Chondrocyte (in vitro differentiated cells): ENCODE data around the gene HPCA. TPM values are rescaled to one million over a fixed set of nuclear protein-coding genes. Genes with fewer than 3 reads are reported as not detected.

ENCODE experiments used
- DNase-seq: peaks from one replicate; pipeline ENCODE4 v3.0.0; 2021; ENCODE audit warnings: mixed read lengths, low spot score
- H3K27ac Mint-ChIP-seq: one replicate; pipeline ENCODE4 v1.8.0; 2021; ENCODE audit warnings: mild to moderate bottlenecking, moderate library complexity, mixed read lengths; ENCODE audit not compliant: unreplicated experiment
- H3K27me3 Mint-ChIP-seq: 2 replicates; pipeline ENCODE4 v1.8.0; 2021; ENCODE audit warnings: low read depth, mixed read lengths
- H3K36me3 Mint-ChIP-seq: 2 replicates; pipeline ENCODE4 v1.8.0; 2021; ENCODE audit warnings: low read depth, mixed read lengths
- H3K4me1 Mint-ChIP-seq: 2 replicates; pipeline ENCODE4 v1.8.0; 2021; ENCODE audit warnings: low read depth, mild to moderate bottlenecking, mixed read lengths
- H3K4me3 Mint-ChIP-seq: one replicate; pipeline ENCODE4 v1.8.0; 2021; ENCODE audit warnings: mild to moderate bottlenecking, moderate library complexity, mixed read lengths; ENCODE audit not compliant: unreplicated experiment
- H3K9me3 Mint-ChIP-seq: 2 replicates; pipeline ENCODE4 v1.8.0; 2021; ENCODE audit warnings: low read depth, mixed read lengths
- CTCF ChIP-seq: fragments of 200-600 bp; sonication (generic); IDR thresholded peaks from 2 replicates; pipeline ENCODE4 v1.5.0; 2021; ENCODE audit warnings: antibody characterized with exemption, mild to moderate bottlenecking, moderate library complexity
- total RNA-seq: library from RNA; stranded (reverse); gene quantifications from 3 replicates; pipeline ENCODE4 v1.2.1, GENCODE V29; 2021

HPCA gene
- total RNA-seq, 1 donor from 2014 or later, result not detected

DNA sequence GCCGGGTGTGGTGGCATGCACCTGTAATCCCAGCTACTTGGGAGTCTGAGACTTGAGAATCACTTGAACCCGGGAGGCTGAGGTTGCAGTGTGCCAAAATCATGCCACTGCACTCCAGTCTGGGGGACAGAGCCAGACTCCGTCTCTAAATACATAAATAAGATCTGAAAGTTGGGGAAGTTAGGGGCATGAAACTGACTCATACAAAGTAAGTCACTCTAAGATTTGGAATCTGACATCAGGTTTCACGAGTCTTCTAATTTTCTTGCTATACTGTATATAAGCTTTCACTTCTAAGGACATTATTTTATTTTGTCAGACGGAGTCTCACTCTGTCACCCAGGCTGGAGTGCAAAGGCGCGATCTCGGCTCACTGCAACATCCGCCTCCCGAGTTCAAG, 48.2 kb downstream of the HPCA start:
- H3K4me1 Mint-ChIP-seq, result peaks cover 12% of the 10 kb centered on the region
- H3K27ac Mint-ChIP-seq, result no peak overlapping the region
- no peak overlapping the region for H3K4me3 Mint-ChIP-seq
- no peak for TF ChIP-seq CTCF
- H3K27me3 Mint-ChIP-seq, result no peaks in the 10 kb centered on the region
- no peaks in the 10 kb centered on the region for H3K9me3 Mint-ChIP-seq
- DNase-seq, result no peak
- H3K36me3 Mint-ChIP-seq, result peaks cover 15% of the 10 kb centered on the region

GRCh38 chr1:32937061-32937460, 50.8 kb downstream of the HPCA start:
- TF ChIP-seq CTCF, result no peak
- no peak for DNase-seq
- H3K36me3 Mint-ChIP-seq, result peaks cover 15% of the 10 kb centered on the region
- H3K4me3 Mint-ChIP-seq, result no peak overlapping the region
- H3K27me3 Mint-ChIP-seq, result no peaks in the 10 kb centered on the region
- peaks cover 22% of the 10 kb centered on the region for H3K4me1 Mint-ChIP-seq
- H3K27ac Mint-ChIP-seq, result no peak overlapping the region
- no peaks in the 10 kb centered on the region for H3K9me3 Mint-ChIP-seq

DNA sequence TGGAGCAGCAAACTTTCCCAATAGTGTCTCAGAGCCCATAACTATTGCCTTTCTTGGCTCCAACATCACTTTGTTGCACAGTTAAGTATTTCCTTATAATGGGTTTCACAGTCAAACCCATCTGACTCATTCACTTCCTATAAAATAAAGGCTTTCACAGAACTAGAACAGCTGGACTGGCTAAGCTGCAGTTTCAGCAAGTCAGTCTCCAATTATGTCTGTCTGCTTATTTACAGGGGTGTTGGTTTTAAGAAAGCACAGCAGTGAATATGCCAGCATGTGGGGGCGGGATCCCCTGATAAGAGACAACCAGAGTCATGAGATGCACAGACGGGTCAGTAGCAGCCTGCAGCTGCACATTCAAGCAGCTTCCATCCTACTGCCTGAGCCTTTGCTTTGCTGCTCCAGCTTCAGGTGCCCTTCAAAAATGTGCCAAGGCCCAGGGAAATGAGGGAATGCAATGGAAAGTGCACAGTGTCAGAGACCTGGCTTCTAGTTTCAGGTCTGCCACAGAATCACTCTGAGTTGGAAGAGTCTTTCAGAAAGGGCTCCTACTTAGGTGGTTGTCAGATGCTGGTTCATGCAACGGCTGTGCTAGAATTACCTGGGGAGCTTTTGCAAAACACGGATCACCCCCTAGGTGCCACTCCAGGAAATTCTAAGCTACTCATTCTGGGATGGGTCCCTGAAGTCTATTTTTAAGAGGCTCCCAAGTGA, 53.5 kb downstream of the HPCA start:
- H3K27me3 Mint-ChIP-seq, result no peaks in the 10 kb centered on the region
- no peak for DNase-seq
- H3K27ac Mint-ChIP-seq, result peak overlapping the region; percentile 62
- TF ChIP-seq CTCF, result no peak
- no peaks in the 10 kb centered on the region for H3K9me3 Mint-ChIP-seq
- peaks cover 31% of the 10 kb centered on the region for H3K36me3 Mint-ChIP-seq
- H3K4me3 Mint-ChIP-seq, result no peak overlapping the region
- H3K4me1 Mint-ChIP-seq, result peaks cover 13% of the 10 kb centered on the region

DNA sequence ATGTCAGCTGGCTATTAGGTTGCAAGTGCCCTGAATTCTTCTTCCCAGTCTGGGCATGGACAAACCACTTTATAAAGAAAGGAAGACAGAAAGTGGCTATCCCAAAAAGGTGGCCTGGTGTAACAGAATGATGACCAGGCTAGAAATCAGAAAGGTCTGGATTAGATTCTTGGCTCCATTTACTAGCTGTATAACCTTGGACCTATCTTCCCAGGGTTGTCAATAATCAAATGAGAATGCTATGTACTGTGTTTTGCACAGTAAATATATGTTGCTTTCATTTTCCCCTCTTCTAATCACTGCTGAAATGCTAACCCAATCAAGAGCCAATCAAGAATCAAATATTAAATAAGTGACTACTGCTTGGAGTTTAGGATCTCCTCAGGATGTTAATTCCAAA, 57.9 kb downstream of the HPCA start:
- TF ChIP-seq CTCF, result no peak
- Mint-ChIP-seq H3K27me3 (no peaks in the 10 kb centered on the region), H3K9me3 (no peaks in the 10 kb centered on the region), H3K27ac (no peak overlapping the region), H3K36me3 (peaks cover 19% of the 10 kb centered on the region), H3K4me1 (peaks cover 53% of the 10 kb centered on the region), H3K4me3 (no peak overlapping the region)
- no peak for DNase-seq

Other genes with a start within 250 kb of the HPCA start
- gene ZBTB8OS, start 235.9 kb upstream of the HPCA start, total RNA-seq, result 30.0 to 41.1 TPM (median 36.7 TPM) in 3 replicates
- gene RBBP4, start 235.3 kb upstream of the HPCA start, total RNA-seq, result 155 to 194 TPM (median 156 TPM) in 3 replicates
- 66.8 to 72.5 TPM (median 71.8 TPM) in 3 replicates for gene SYNC, start 183.7 kb upstream of the HPCA start, total RNA-seq
- gene YARS1, start 69.1 kb upstream of the HPCA start, total RNA-seq, result 52.2 to 160 TPM (median 147 TPM) in 3 replicates
- gene S100PBP, start 68.8 kb upstream of the HPCA start, total RNA-seq, result 39.6 to 55.8 TPM (median 40.5 TPM) in 3 replicates
- 2.6 to 4.6 TPM (median 4.0 TPM) in 3 replicates for gene FNDC5, start 15.6 kb upstream of the HPCA start, total RNA-seq
- 14.6 to 23.7 TPM (median 21.1 TPM) in 3 replicates for gene TMEM54, start 14.9 kb downstream of the HPCA start, total RNA-seq
- 15.5 to 17.6 TPM (median 17.4 TPM) in 3 replicates for gene RNF19B, start 78.3 kb downstream of the HPCA start, total RNA-seq
- gene AK2, start 150.4 kb downstream of the HPCA start, total RNA-seq, result 86.1 to 98.9 TPM (median 94.9 TPM) in 3 replicates
- 3.5 to 12.4 TPM (median 5.8 TPM) in 3 replicates for gene AZIN2, start 194.7 kb downstream of the HPCA start, total RNA-seq